ENCODE data around the gene KCNQ5.

Gene KCNQ5

DNA sequence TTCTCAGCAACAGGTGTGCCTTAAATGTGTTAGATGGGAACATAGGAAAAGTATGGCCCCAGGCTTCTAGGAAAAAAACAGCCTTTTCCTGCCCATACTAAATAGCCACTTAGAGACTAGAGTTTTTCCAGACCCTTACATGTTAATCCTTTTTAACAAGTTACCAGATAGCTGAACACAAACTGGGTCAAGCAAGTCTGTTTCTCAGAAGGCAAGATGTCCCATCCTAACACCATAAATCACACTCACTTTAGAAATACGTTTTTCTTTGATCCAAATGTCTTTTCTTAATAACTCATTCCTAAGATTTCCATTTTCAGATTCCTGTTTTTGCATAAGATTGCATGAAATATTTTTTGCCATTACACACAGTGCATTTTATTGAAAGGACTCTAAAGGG lies 241.3 kb downstream of the KCNQ5 start:
- Histone ChIP-seq H3K79me2 (ENCODE audit: insufficient read depth, low read depth) (no peaks in the 10 kb centered on the region), H3K27me3 (ENCODE audit: insufficient read depth, low read depth) (no peaks in the 10 kb centered on the region), H3K27ac (no peak overlapping the region), H3K4me1 (ENCODE audit: low read depth, poor library complexity, severe bottlenecking) (no peaks in the 10 kb centered on the region), H4K20me1 (ENCODE audit: insufficient read depth) (no peaks in the 10 kb centered on the region), H3K4me2 (no peak overlapping the region), H3K9ac (no peak overlapping the region), H2AFZ (ENCODE audit: low read depth) (no peak overlapping the region), H3K4me3 (IDR thresholded peaks at IDR 0.05; ENCODE audit: insufficient read depth, low read depth, low read length) (no peak overlapping the region), H3K36me3 (ENCODE audit: insufficient read depth) (no peaks in the 10 kb centered on the region)
- TF ChIP-seq, protein P1, sequence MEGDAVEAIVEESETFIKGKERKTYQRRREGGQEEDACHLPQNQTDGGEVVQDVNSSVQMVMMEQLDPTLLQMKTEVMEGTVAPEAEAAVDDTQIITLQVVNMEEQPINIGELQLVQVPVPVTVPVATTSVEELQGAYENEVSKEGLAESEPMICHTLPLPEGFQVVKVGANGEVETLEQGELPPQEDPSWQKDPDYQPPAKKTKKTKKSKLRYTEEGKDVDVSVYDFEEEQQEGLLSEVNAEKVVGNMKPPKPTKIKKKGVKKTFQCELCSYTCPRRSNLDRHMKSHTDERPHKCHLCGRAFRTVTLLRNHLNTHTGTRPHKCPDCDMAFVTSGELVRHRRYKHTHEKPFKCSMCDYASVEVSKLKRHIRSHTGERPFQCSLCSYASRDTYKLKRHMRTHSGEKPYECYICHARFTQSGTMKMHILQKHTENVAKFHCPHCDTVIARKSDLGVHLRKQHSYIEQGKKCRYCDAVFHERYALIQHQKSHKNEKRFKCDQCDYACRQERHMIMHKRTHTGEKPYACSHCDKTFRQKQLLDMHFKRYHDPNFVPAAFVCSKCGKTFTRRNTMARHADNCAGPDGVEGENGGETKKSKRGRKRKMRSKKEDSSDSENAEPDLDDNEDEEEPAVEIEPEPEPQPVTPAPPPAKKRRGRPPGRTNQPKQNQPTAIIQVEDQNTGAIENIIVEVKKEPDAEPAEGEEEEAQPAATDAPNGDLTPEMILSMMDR (conservative IDR thresholded peaks at IDR 0.05; ENCODE audit: low read depth, low read length): no peak

DNA sequence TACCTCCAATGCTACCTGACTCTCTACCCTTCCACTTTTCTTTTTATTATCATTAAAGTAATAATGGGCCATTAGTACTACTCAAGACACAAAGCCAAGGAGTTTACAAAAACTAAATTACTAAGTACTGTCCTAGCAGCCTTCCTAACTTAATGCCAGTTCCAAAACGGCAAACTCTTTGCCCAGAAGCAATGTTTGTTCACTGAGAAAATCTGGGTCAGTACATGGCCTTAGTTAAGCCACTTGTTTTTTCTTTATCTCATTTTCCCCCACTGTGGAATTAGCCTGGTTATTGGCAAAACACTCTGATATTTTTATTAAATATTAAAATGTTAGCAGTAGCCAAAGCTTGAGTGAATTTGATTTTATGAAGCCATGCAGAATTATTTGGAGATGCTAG lies 242.4 kb downstream of the KCNQ5 start:
- Histone ChIP-seq H2AFZ (ENCODE audit: low read depth) (no peak overlapping the region), H3K4me1 (ENCODE audit: low read depth, poor library complexity, severe bottlenecking) (no peaks in the 10 kb centered on the region), H3K27ac (no peak overlapping the region)

GRCh38 chr6:72864799-72865198 lies 242.9 kb downstream of the KCNQ5 start:
- H3K27ac ChIP-seq: no peak overlapping the region
- H3K27me3 ChIP-seq (ENCODE audit: insufficient read depth, low read depth): no peaks in the 10 kb centered on the region
- H3K9ac ChIP-seq: no peak overlapping the region
- no peaks in the 10 kb centered on the region for H3K4me1 ChIP-seq (ENCODE audit: low read depth, poor library complexity, severe bottlenecking)
- H2AFZ ChIP-seq (ENCODE audit: low read depth): no peak overlapping the region
- H3K4me2 ChIP-seq: no peak overlapping the region
- H3K36me3 ChIP-seq (ENCODE audit: insufficient read depth): no peaks in the 10 kb centered on the region
- no peak overlapping the region for H3K4me3 ChIP-seq (IDR thresholded peaks at IDR 0.05; ENCODE audit: insufficient read depth, low read depth, low read length)
- no peaks in the 10 kb centered on the region for H3K79me2 ChIP-seq (ENCODE audit: insufficient read depth, low read depth)
- H4K20me1 ChIP-seq (ENCODE audit: insufficient read depth): no peaks in the 10 kb centered on the region
- TF ChIP-seq, protein P1 (conservative IDR thresholded peaks at IDR 0.05; ENCODE audit: low read depth, low read length): no peak

More for the DNA sequence above, 242.4 kb downstream of the KCNQ5 start:
- H3K79me2 ChIP-seq (ENCODE audit: insufficient read depth, low read depth): no peaks in the 10 kb centered on the region
- TF ChIP-seq, protein P1 (conservative IDR thresholded peaks at IDR 0.05; ENCODE audit: low read depth, low read length): no peak
- no peak overlapping the region for H3K4me2 ChIP-seq
- H3K36me3 ChIP-seq (ENCODE audit: insufficient read depth): no peaks in the 10 kb centered on the region
- no peak overlapping the region for H3K9ac ChIP-seq
- H4K20me1 ChIP-seq (ENCODE audit: insufficient read depth): no peaks in the 10 kb centered on the region
- no peak overlapping the region for H3K4me3 ChIP-seq (IDR thresholded peaks at IDR 0.05; ENCODE audit: insufficient read depth, low read depth, low read length)
- H3K27me3 ChIP-seq (ENCODE audit: insufficient read depth, low read depth): no peaks in the 10 kb centered on the region

- Histone ChIP-seq H4K20me1 (ENCODE audit: insufficient read depth) (no peaks in the 10 kb centered on the region), H3K79me2 (ENCODE audit: insufficient read depth, low read depth) (no peaks in the 10 kb centered on the region), H2AFZ (ENCODE audit: low read depth) (no peak overlapping the region), H3K27ac (no peak overlapping the region), H3K4me1 (ENCODE audit: low read depth, poor library complexity, severe bottlenecking) (no peaks in the 10 kb centered on the region), H3K36me3 (ENCODE audit: insufficient read depth) (no peaks in the 10 kb centered on the region), H3K4me3 (IDR thresholded peaks at IDR 0.05; ENCODE audit: insufficient read depth, low read depth, low read length) (no peak overlapping the region), H3K4me2 (no peak overlapping the region), H3K27me3 (ENCODE audit: insufficient read depth, low read depth) (no peaks in the 10 kb centered on the region), H3K9ac (no peak overlapping the region)
- TF ChIP-seq, protein P1 (conservative IDR thresholded peaks at IDR 0.05; ENCODE audit: low read depth, low read length): no peak
These were observed 243.6 kb downstream of the KCNQ5 start for GRCh38 chr6:72865467-72865866.
